ENCODE measurements around the gene EDDM13. TPM values are rescaled to one million over a fixed set of nuclear protein-coding genes. Genes with fewer than 3 reads are reported as not detected.

EDDM13 gene
- total RNA-seq, 1 donor from 2014 or later: not detected

- Histone ChIP-seq H3K27me3 (no peaks in the 10 kb centered on the region), H3K36me3 (no peaks in the 10 kb centered on the region), H3F3A (ENCODE audit: low read depth) (no peaks in the 10 kb centered on the region), H3K4me3 (no peak overlapping the region), H3K79me2 (ENCODE audit: low read depth) (no peaks in the 10 kb centered on the region), H2AFZ (replicated peaks) (no peak overlapping the region), H3K4me1 (no peaks in the 10 kb centered on the region), H3K9ac (no peak overlapping the region), H4K20me1 (ENCODE audit: low read depth) (no peaks in the 10 kb centered on the region), H3K4me2 (no peak overlapping the region), H3K9me3 (ENCODE audit: low read depth) (no peaks in the 10 kb centered on the region), H3K27ac (no peak overlapping the region)
- H3K4me1 Mint-ChIP-seq: no peaks in the 10 kb centered on the region
- no peaks in the 10 kb centered on the region for H3K9me3 Mint-ChIP-seq
- H3K4me3 Mint-ChIP-seq: no peak overlapping the region
- peaks cover 5% of the 10 kb centered on the region for H3K36me3 Mint-ChIP-seq
- H3K27ac Mint-ChIP-seq: no peak overlapping the region
- TF ChIP-seq, protein P1, sequence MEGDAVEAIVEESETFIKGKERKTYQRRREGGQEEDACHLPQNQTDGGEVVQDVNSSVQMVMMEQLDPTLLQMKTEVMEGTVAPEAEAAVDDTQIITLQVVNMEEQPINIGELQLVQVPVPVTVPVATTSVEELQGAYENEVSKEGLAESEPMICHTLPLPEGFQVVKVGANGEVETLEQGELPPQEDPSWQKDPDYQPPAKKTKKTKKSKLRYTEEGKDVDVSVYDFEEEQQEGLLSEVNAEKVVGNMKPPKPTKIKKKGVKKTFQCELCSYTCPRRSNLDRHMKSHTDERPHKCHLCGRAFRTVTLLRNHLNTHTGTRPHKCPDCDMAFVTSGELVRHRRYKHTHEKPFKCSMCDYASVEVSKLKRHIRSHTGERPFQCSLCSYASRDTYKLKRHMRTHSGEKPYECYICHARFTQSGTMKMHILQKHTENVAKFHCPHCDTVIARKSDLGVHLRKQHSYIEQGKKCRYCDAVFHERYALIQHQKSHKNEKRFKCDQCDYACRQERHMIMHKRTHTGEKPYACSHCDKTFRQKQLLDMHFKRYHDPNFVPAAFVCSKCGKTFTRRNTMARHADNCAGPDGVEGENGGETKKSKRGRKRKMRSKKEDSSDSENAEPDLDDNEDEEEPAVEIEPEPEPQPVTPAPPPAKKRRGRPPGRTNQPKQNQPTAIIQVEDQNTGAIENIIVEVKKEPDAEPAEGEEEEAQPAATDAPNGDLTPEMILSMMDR (IDR thresholded peaks at IDR 0.05): no peak
- no peak for DNase-seq (ENCODE audit: low spot score)
- H3K27me3 Mint-ChIP-seq (ENCODE audit: insufficient read depth, low read depth): no peaks in the 10 kb centered on the region
Measured at GRCh38 chr19:56282809-56283208, 10.3 kb downstream of the EDDM13 start.

- Histone ChIP-seq H3K4me3 (no peak overlapping the region), H3K9me3 (ENCODE audit: low read depth) (no peaks in the 10 kb centered on the region), H3K9ac (no peak overlapping the region), H3K79me2 (ENCODE audit: low read depth) (no peaks in the 10 kb centered on the region), H3K27ac (no peak overlapping the region), H4K20me1 (ENCODE audit: low read depth) (no peaks in the 10 kb centered on the region), H3K27me3 (no peaks in the 10 kb centered on the region), H3K4me2 (no peak overlapping the region), H3K4me1 (no peaks in the 10 kb centered on the region), H2AFZ (replicated peaks) (no peak overlapping the region), H3F3A (ENCODE audit: low read depth) (no peaks in the 10 kb centered on the region), H3K36me3 (no peaks in the 10 kb centered on the region)
- Mint-ChIP-seq H3K27ac (no peak overlapping the region), H3K36me3 (peaks cover 13% of the 10 kb centered on the region), H3K4me3 (no peak overlapping the region), H3K27me3 (ENCODE audit: insufficient read depth, low read depth) (no peaks in the 10 kb centered on the region), H3K4me1 (no peaks in the 10 kb centered on the region), H3K9me3 (peaks cover 2% of the 10 kb centered on the region)
- DNase-seq (ENCODE audit: low spot score): no peak
- TF ChIP-seq EZH2 (IDR thresholded peaks at IDR 0.05): no peak
- TF ChIP-seq, protein P1 (IDR thresholded peaks at IDR 0.05): no peak
- no peak for TF ChIP-seq EZH2phosphoT487 (IDR thresholded peaks at IDR 0.05)
Measured at GRCh38 chr19:56284746-56285145, 12.2 kb downstream of the EDDM13 start.

DNA sequence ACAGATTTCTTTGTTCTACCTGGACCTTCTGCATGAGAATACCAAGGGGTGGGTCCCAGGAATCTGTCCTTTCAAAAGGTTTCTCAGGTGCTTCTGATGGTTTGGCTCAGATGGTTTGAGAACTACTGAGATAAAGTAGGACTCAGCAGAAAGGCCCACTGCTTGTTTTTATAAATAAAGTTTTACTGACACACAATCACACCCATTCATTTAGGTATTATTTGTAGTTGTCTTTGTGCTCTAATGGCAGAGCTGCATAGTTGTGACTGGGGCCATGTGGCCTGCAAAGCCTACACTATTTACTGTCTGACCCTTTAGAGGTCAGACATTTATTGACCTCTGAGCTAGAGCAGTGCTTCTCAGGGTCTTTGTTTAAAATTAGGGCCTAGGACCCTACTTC lies 17.6 kb downstream of the EDDM13 start:
- Histone ChIP-seq H2AFZ (replicated peaks) (no peak overlapping the region), H3K9ac (no peak overlapping the region), H3K79me2 (ENCODE audit: low read depth) (no peaks in the 10 kb centered on the region), H3K27me3 (no peaks in the 10 kb centered on the region), H3K9me3 (ENCODE audit: low read depth) (no peaks in the 10 kb centered on the region), H3K4me1 (peaks cover 19% of the 10 kb centered on the region), H4K20me1 (ENCODE audit: low read depth) (no peaks in the 10 kb centered on the region), H3K4me3 (no peak overlapping the region), H3K27ac (no peak overlapping the region), H3K4me2 (no peak overlapping the region), H3K36me3 (no peaks in the 10 kb centered on the region), H3F3A (ENCODE audit: low read depth) (peaks cover 17% of the 10 kb centered on the region)
- Mint-ChIP-seq H3K27me3 (ENCODE audit: insufficient read depth, low read depth) (peaks cover 8% of the 10 kb centered on the region), H3K27ac (no peak overlapping the region), H3K4me3 (no peak overlapping the region), H3K4me1 (peaks cover 13% of the 10 kb centered on the region), H3K9me3 (peaks cover 6% of the 10 kb centered on the region), H3K36me3 (peaks cover 23% of the 10 kb centered on the region)
- no peak for DNase-seq (ENCODE audit: low spot score)
- TF ChIP-seq, protein P1 (IDR thresholded peaks at IDR 0.05): no peak
- no peak for TF ChIP-seq EZH2 (IDR thresholded peaks at IDR 0.05)
- TF ChIP-seq EZH2phosphoT487 (IDR thresholded peaks at IDR 0.05): no peak
